GM23338 (cell line): ENCODE data around the gene GRID2. TPM values are rescaled to one million over a fixed set of nuclear protein-coding genes. Genes with fewer than 3 reads are reported as not detected.

ENCODE experiments used
- ATAC-seq: fragments of 200-7000 bp; cut with Tn5 transposase; 3 replicates; pipeline ENCODE4 v1.9.1; 2020
- DNase-seq: peaks from one replicate; pipeline ENCODE4 v3.0.0-alpha.2; 2015; ENCODE audit warnings: low spot score
- H2AFZ ChIP-seq: fragments of 200-600 bp; sonication (generic); 2 replicates; pipeline ENCODE4 v1.8.0; 2016; ENCODE audit warnings: antibody characterized with exemption, mild to moderate bottlenecking, moderate library complexity
- H3F3A ChIP-seq: fragments of 200-600 bp; sonication (generic); replicated peaks from 2 replicates; pipeline ENCODE4 v1.8.0; 2017; ENCODE audit warnings: antibody characterized with exemption, mixed run types, low read depth
- H3K27ac ChIP-seq: fragments of 200-600 bp; sonication (generic); 2 replicates; pipeline ENCODE4 v1.6.1; 2016; ENCODE audit warnings: low read depth
- H3K27me3 ChIP-seq: fragments of 200-600 bp; sonication (generic); 2 replicates; pipeline ENCODE4 v1.8.0; 2016; ENCODE audit warnings: mild to moderate bottlenecking, mixed run types, moderate library complexity; ENCODE audit not compliant: insufficient read depth
- H3K36me3 ChIP-seq: fragments of 200-600 bp; sonication (generic); 2 replicates; pipeline ENCODE4 v1.8.0; 2016; ENCODE audit warnings: mild to moderate bottlenecking; ENCODE audit not compliant: insufficient read depth
- H3K4me1 ChIP-seq: fragments of 200-600 bp; sonication (generic); 2 replicates; pipeline ENCODE4 v1.8.0; 2016; ENCODE audit warnings: mild to moderate bottlenecking, moderate library complexity; ENCODE audit not compliant: insufficient read depth
- H3K4me2 ChIP-seq: fragments of 200-600 bp; sonication (generic); 2 replicates; pipeline ENCODE4 v1.7.1; 2017; ENCODE audit warnings: mixed run types
- H3K4me3 ChIP-seq: fragments of 200-600 bp; sonication (generic); 2 replicates; pipeline ENCODE4 v1.6.1; 2016; ENCODE audit warnings: mixed run types
- H3K79me2 ChIP-seq: fragments of 200-600 bp; sonication (generic); replicated peaks from 2 replicates; pipeline ENCODE4 v1.8.0; 2017; ENCODE audit warnings: mild to moderate bottlenecking; ENCODE audit not compliant: insufficient read depth
- H3K9me2 ChIP-seq: fragments of 200-600 bp; sonication (generic); 2 replicates; pipeline ENCODE4 v1.8.0; 2017; ENCODE audit not compliant: insufficient read depth
- H4K20me1 ChIP-seq: fragments of 200-600 bp; sonication (generic); replicated peaks from 2 replicates; pipeline ENCODE4 v1.8.0; 2017; ENCODE audit warnings: mild to moderate bottlenecking; ENCODE audit not compliant: insufficient read depth
- H3K27ac Mint-ChIP-seq: 2 replicates; pipeline ENCODE4 v1.8.0; 2020; ENCODE audit warnings: inconsistent platforms, mild to moderate bottlenecking, moderate library complexity, mixed read lengths
- H3K27me3 Mint-ChIP-seq: 3 replicates; pipeline ENCODE4 v1.8.0; 2022; ENCODE audit warnings: low read depth, mild to moderate bottlenecking, moderate library complexity, mixed read lengths, inconsistent platforms; ENCODE audit not compliant: insufficient read depth, poor library complexity
- H3K36me3 Mint-ChIP-seq: 3 replicates; pipeline ENCODE4 v1.8.0; 2021; ENCODE audit warnings: low read depth, mild to moderate bottlenecking, inconsistent platforms, moderate library complexity, mixed read lengths
- H3K4me1 Mint-ChIP-seq: 3 replicates; pipeline ENCODE4 v1.8.0; 2020; ENCODE audit warnings: mild to moderate bottlenecking, inconsistent platforms, mixed read lengths
- H3K4me3 Mint-ChIP-seq: 3 replicates; pipeline ENCODE4 v1.8.0; 2021; ENCODE audit warnings: moderate library complexity, mild to moderate bottlenecking, inconsistent platforms, mixed read lengths
- H3K9me3 Mint-ChIP-seq: 3 replicates; pipeline ENCODE4 v1.8.0; 2020; ENCODE audit warnings: moderate library complexity, mild to moderate bottlenecking, inconsistent platforms, mixed read lengths
- CREB1 ChIP-seq: fragments of 250-450 bp; sonication (Bioruptor Pico); IDR thresholded peaks from 2 replicates; pipeline ENCODE4 v1.5.0; 2020; ENCODE audit warnings: low read depth, mild to moderate bottlenecking, moderate library complexity
- CTCF ChIP-seq, 2 experiments: fragments of 200-600 bp in 1 of 2; sonication (generic) in 1 of 2; conservative IDR thresholded peaks; 2 replicates each; pipeline versions ENCODE4 v1.5.1 to v1.6.1; 2016 to 2017; ENCODE audit warnings: antibody characterized with exemption in 2 of 2, low read depth in 2 of 2, mild to moderate bottlenecking in 2 of 2, moderate library complexity in 1 of 2
- ETS1 ChIP-seq: IDR thresholded peaks from 2 replicates; pipeline ENCODE4 v1.6.1; 2016; ENCODE audit warnings: antibody characterized with exemption
- JUNB ChIP-seq: IDR thresholded peaks from one replicate; pipeline ENCODE4 v1.6.1; 2016; ENCODE audit warnings: antibody characterized with exemption; ENCODE audit not compliant: unreplicated experiment
- NANOG ChIP-seq: IDR thresholded peaks from 2 replicates; pipeline ENCODE4 v1.6.1; 2016; ENCODE audit warnings: antibody characterized with exemption, borderline replicate concordance
- POLR2AphosphoS5 ChIP-seq: IDR thresholded peaks from 2 replicates; pipeline ENCODE4 v1.6.1; 2016; ENCODE audit warnings: antibody characterized with exemption, low read depth
- ZNF331 ChIP-seq: fragments of 250-450 bp; sonication (Bioruptor Pico); IDR thresholded peaks from 2 replicates; pipeline ENCODE4 v1.5.0; 2020; ENCODE audit warnings: low read depth, mild to moderate bottlenecking, moderate library complexity
- ZNF462 ChIP-seq: fragments of 250-450 bp; sonication (Bioruptor Pico); IDR thresholded peaks from 2 replicates; pipeline ENCODE4 v1.5.0; 2020; ENCODE audit warnings: mild to moderate bottlenecking, moderate library complexity
- polyA plus RNA-seq: library from polyadenylated mRNA; unstranded; fragments of >200 nt; fragmentation: Nextera tagmentation; extraction: Ambion mirVana; gene quantifications from 2 replicates; pipeline ENCODE4 v1.2.1, GENCODE V29; 2016
- total RNA-seq: library from RNA; depleted of rRNA; stranded (reverse); fragments of >200 nt; shearing (Covaris generic); gene quantifications from 2 replicates; pipeline ENCODE4 v1.2.3, GENCODE V29; 2014

Gene GRID2
- total and polyA plus RNA-seq, 2 experiments from 2014 or later, result 19.9 to 65.4 TPM

GRCh38 chr4:93407493-93408275, 1103.9 kb downstream of the GRID2 start:
- Histone ChIP-seq H3K27ac (no peak overlapping the region), H2AFZ (no peak overlapping the region), H3K27me3 (peaks cover 41% of the 10 kb centered on the region), H3K4me2 (peak overlapping the region; percentile 56), H3K36me3 (no peaks in the 10 kb centered on the region), H3K79me2 (no peaks in the 10 kb centered on the region), H3K9me2 (no peaks in the 10 kb centered on the region), H3F3A (no peaks in the 10 kb centered on the region), H3K4me1 (peaks cover 53% of the 10 kb centered on the region), H3K4me3 (peak overlapping the region; percentile 21), H4K20me1 (no peaks in the 10 kb centered on the region)
- peak overlapping the region; percentile 58 for H3K4me3 Mint-ChIP-seq
- no peak overlapping the region for H3K27ac Mint-ChIP-seq
- no peaks in the 10 kb centered on the region for H3K36me3 Mint-ChIP-seq
- TF ChIP-seq ZNF331 (CRISPR knock-in tag) (no peak), CTCF (conservative IDR thresholded peaks at IDR 0.05; ENCODE audit: low read depth in 2 of 2) (no peak), ZNF462 (CRISPR knock-in tag) (peak; percentile 64; the same call in 1 of the 2 replicates), ETS1 (no peak), JUNB (no peak), NANOG (peak; percentile 86; the same call in 1 of the 2 replicates), CREB1 (CRISPR knock-in tag) (no peak), POLR2AphosphoS5 (no peak)
- DNase-seq (peak; percentile 62), ATAC-seq (peak; percentile 65)
- H3K4me1 Mint-ChIP-seq, result peaks cover 52% of the 10 kb centered on the region
- H3K9me3 Mint-ChIP-seq, result no peaks in the 10 kb centered on the region
- H3K27me3 Mint-ChIP-seq, result no peaks in the 10 kb centered on the region
